Rectal smooth muscle tissue (tissue), 1 donor: ENCODE data around the gene CYB561D2.

ENCODE experiments used
- H3K27ac ChIP-seq: one replicate; pipeline ENCODE4 v1.7.0; 2013; ENCODE audit warnings: low read depth, low read length, inconsistent platforms
- H3K27me3 ChIP-seq: one replicate; pipeline ENCODE4 v1.7.0; 2013; ENCODE audit warnings: low read length; ENCODE audit not compliant: control insufficient read depth, insufficient read depth
- H3K36me3 ChIP-seq: one replicate; pipeline ENCODE4 v1.7.0; 2013; ENCODE audit warnings: low read length; ENCODE audit not compliant: control insufficient read depth, insufficient read depth
- H3K4me1 ChIP-seq: one replicate; pipeline ENCODE4 v1.7.0; 2013; ENCODE audit warnings: low read length; ENCODE audit not compliant: control insufficient read depth, insufficient read depth
- H3K4me3 ChIP-seq: one replicate; pipeline ENCODE4 v1.7.0; 2013; ENCODE audit warnings: low read length
- H3K9ac ChIP-seq: one replicate; pipeline ENCODE4 v1.7.0; 2013; ENCODE audit warnings: low read length

The CYB561D2 gene

DNA sequence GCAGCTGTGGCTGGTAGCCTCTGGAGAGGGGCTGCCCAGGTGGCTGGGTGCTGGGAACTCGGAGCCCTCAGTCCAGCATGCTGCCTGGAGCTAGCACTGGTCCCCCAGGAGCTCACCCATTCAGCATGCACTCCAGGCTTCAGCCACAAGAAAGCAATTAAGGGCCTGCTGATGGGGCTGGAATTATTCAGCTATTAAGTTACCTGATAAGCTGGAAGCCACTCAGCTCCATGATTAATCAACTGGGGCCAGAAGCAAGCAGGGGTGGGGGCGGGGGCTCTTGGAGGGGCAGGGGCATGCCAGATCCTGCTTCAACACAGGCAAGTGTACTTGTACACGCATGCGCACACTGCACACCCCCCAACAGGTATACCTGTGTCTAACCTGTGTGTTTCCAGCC is 30.7 kb downstream of the CYB561D2 start:
- Histone ChIP-seq H3K27ac (no peak overlapping the region), H3K4me1 (no peaks in the 10 kb centered on the region), H3K36me3 (no peaks in the 10 kb centered on the region), H3K27me3 (no peaks in the 10 kb centered on the region), H3K4me3 (no peak overlapping the region), H3K9ac (no peak overlapping the region)

DNA sequence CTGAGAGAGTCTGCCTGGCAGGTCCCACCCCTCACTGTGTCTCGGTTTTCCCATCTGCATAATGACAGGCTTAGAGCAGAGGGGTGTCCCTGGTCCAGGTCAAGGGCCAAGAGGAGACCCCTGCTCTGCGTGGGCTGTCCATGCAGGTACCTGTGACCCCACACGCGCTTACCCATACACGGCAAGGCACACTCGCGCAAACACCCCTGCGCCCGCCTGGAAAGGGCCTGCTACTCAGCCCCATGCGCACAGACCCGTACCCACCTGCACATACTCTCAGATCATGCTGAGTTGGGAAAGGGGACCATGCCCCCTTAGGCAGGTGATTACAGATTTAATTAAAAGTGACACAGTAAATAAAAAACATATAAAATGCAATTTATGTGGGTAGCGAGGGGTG is 32.1 kb downstream of the CYB561D2 start:
- Histone ChIP-seq H3K27ac (no peak overlapping the region), H3K9ac (no peak overlapping the region)

DNA sequence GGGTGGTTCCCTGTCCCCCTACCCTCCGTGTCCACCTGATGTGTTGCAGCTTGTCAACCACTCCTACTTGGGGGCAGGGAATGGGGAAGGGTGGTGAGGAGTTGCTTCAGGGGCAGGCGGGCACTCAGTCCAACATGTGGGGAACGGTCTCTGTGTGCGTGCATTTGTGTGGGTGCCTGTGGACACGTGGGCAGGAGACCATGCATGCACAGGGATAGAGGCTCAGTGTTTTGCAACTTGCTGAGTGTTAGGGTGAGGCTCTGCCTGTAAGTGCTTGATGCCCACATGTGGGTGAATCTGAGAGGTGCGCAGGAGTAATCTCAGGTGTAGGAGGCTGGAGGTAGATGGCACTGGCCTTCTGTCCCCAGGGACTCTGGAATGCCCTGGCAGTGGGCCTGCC is 33.1 kb downstream of the CYB561D2 start:
- H3K4me3 ChIP-seq, result no peak overlapping the region

More for the DNA sequence above, 32.1 kb downstream of the CYB561D2 start:
- Histone ChIP-seq H3K4me1 (no peaks in the 10 kb centered on the region), H3K36me3 (no peaks in the 10 kb centered on the region), H3K4me3 (no peak overlapping the region), H3K27me3 (no peaks in the 10 kb centered on the region)

DNA sequence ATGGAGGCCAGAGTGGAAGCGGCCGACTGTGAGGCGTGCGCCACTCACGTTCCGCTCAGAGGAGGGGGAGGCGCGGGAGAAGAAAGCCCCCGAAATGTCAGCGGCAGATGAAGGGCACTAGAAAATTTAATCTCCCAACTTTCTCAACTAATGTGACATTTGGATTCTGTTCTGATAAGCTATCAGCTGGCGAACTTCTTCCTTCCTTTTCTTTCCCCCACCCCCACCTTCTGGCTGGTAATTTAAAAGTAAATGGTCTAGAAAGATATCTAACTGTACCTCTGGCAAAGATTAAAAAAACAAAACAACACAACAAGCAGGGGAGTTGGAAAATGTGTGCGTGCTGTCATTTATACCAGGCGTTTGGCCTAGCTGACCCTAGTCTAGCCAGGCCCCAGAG is 35.1 kb downstream of the CYB561D2 start:
- Histone ChIP-seq H3K4me1 (no peaks in the 10 kb centered on the region), H3K9ac (no peak overlapping the region), H3K27me3 (no peaks in the 10 kb centered on the region), H3K27ac (no peak overlapping the region), H3K36me3 (no peaks in the 10 kb centered on the region), H3K4me3 (no peak overlapping the region)

More for the DNA sequence above, 33.1 kb downstream of the CYB561D2 start:
- H3K36me3 ChIP-seq, result no peaks in the 10 kb centered on the region
- H3K9ac ChIP-seq, result no peak overlapping the region
- no peaks in the 10 kb centered on the region for H3K4me1 ChIP-seq
- no peaks in the 10 kb centered on the region for H3K27me3 ChIP-seq
- H3K27ac ChIP-seq, result no peak overlapping the region

DNA sequence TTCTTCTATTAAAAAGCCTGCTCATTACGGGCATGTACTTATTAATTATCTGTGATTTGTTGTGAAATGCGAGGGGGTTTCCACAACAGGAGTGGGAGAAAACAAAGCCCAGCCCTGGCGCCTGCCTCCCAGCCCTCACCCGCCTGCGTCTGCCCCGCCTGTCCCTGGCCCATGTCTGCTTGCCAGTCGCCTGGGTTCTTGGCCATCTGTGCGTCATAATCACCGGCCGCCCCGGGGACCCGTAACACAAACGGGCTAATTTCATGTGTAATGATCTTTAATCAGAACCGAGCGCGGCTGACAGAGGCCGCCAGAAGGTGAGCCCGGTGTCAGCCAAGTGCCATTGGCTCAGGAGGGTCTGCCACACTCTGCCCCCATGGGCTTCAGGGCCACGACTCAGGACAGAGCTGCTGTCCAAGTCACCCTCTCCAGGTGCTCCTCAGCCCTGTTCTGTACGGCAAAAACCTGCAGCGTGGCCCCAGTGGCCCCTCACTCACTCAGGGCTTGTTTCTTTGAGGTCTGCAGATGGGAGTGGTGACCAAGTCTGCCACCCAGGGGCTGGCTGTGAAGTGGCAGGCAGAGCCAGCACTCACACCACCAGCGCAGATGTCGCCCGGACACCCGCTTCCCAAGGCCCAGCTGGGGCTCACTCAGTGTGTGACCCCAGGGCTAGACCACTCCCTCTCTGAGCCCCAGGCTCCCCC is 37.5 kb downstream of the CYB561D2 start:
- Histone ChIP-seq H3K27me3 (no peaks in the 10 kb centered on the region), H3K36me3 (no peaks in the 10 kb centered on the region), H3K27ac (no peak overlapping the region), H3K9ac (no peak overlapping the region), H3K4me1 (no peaks in the 10 kb centered on the region), H3K4me3 (no peak overlapping the region)

DNA sequence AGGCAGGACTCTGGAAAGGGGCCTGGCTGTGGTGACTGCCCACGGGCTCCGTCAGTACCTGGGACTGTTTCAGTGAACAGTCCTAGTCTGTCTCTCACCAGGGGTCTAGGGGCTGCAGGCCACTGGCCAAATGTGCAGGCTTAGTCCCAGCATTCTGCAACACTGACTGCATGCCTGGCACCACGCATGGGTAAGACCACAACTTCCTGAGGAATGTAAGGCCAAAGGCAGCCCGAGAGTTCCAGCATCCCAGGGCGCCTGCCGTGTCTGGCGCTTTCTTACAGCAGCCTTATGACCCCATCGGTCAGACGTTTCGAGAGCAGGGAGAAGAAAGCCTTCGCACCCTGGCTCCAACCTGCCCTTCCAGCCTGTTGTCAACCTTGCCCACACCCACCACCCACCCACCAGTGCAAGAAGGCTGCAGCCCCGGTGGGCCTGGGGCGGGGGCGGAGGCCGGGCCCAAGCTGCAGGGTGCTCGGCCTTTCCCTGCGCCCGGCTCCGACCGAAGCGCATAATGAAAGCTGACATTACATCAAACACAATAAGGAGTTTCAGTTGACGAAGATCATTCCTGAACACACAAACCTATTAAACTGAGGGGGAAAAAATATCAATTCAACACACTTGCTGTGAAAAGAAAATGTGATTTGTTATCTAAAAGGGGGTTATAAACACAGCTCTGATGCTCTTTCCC is 38.2 kb downstream of the CYB561D2 start:
- Histone ChIP-seq H3K4me1 (no peaks in the 10 kb centered on the region), H3K27ac (no peak overlapping the region), H3K27me3 (no peaks in the 10 kb centered on the region), H3K36me3 (no peaks in the 10 kb centered on the region), H3K9ac (no peak overlapping the region), H3K4me3 (no peak overlapping the region)

DNA sequence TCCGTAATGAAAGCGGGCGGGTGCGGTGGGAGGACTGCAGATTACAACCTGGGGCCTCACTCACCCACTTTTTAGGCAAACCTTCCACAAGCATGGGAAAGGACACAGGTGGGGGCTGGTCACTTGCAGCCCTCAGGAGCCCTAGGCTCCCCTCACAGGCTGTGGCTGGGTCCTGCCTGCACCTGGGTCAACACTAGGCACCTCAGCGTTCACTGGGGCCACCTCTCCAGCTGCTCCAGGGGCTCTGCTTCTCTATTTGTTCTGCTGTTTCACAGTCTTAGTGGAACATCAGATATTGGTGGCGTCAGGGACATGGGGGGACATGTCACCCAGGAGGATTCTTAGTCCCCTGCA is 38.7 kb downstream of the CYB561D2 start:
- Histone ChIP-seq H3K27me3 (no peaks in the 10 kb centered on the region), H3K4me3 (no peak overlapping the region), H3K9ac (no peak overlapping the region), H3K36me3 (no peaks in the 10 kb centered on the region), H3K27ac (no peak overlapping the region), H3K4me1 (no peaks in the 10 kb centered on the region)

DNA sequence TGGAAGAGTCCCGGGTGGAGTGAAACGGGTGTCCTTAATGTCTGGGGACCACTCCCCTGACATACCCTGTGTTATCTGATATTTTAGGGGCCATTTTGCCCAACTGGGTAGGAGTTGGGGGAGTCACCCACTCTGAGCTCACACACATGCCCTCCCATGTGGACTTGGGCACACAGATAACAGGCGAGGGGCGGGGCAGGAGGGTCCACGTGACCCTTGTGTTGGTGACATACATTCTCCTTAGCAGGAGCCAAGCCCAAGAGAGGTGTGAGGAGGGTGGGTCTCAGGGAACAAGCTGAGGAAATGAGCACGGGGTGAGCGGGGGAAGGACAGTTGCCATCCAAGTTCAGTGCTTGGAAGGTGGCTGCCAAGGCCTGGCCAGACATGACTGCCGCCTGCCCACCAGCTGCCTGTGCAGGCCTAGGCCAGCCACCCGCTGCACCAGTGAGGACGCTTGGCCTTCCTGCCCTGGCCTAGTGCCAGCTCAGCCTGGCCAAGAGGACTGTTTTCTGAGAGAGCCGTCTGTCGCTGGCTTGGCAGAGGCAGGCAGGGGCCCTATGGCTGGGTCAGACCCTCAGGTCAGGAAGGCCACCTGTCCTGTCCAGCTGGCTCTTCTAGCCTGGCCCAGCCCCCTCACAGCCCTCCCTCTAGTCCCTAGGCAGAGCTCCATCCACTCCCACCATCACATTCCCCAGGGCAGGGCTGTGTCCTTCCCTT is 40.0 kb downstream of the CYB561D2 start:
- no peaks in the 10 kb centered on the region for H3K27me3 ChIP-seq
- H3K4me1 ChIP-seq, result no peaks in the 10 kb centered on the region
- H3K9ac ChIP-seq, result no peak overlapping the region
- no peak overlapping the region for H3K4me3 ChIP-seq
- H3K27ac ChIP-seq, result no peak overlapping the region
- no peaks in the 10 kb centered on the region for H3K36me3 ChIP-seq

DNA sequence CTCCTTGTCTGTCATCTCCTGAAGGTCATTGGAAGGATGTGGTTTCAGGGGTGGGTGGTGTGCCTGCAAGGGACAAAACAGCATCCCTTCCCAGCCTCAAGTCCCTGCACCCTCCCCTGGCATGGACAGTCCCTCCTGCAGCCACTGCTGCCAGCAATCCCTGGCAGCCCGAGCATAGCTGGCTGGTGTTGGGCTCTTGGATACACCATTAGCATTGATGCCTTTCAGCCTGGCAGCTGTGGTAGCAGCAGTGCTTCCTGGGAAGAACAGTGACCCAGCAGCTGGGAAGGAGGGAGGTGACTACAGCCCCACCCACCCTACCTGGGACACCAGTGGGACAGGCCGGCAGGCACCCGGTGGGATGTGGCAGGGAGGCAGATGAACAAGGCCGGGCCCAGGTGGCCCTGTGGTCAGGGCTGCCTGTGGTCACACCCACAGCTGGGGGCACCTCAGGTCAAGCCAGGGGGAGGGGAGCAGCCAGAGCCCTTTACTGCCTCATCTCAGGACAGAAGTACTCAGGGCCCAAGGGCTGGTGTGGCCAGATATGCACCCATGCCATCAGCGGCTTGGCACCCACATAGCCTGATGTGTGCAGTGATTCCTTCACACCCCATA is 41.5 kb downstream of the CYB561D2 start:
- no peak overlapping the region for H3K9ac ChIP-seq
- no peaks in the 10 kb centered on the region for H3K4me1 ChIP-seq
- no peak overlapping the region for H3K27ac ChIP-seq
- no peak overlapping the region for H3K4me3 ChIP-seq
- no peaks in the 10 kb centered on the region for H3K36me3 ChIP-seq
- no peaks in the 10 kb centered on the region for H3K27me3 ChIP-seq

DNA sequence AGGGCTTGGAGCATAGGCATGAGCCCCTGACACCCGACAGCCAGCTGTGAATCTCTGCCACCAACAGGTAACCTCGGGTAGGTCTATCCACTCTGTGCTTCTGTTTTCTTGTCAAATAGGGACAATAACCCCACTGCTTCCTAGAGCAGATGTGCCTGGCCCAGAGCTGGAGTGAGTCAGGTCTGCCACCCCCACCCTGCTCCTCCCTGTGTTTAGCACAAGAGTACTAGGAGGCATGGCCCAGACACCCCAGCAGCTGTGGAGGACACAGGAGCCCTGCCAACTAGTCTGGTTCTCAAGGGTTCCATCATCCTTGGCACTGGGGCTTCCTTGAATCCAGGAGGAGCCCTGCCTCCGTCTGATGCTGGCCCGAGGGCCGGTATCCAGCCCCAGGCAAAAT is 42.4 kb downstream of the CYB561D2 start:
- no peaks in the 10 kb centered on the region for H3K36me3 ChIP-seq
- no peak overlapping the region for H3K4me3 ChIP-seq
- no peaks in the 10 kb centered on the region for H3K27me3 ChIP-seq
- no peak overlapping the region for H3K27ac ChIP-seq
- H3K4me1 ChIP-seq, result no peaks in the 10 kb centered on the region
- H3K9ac ChIP-seq, result no peak overlapping the region

DNA sequence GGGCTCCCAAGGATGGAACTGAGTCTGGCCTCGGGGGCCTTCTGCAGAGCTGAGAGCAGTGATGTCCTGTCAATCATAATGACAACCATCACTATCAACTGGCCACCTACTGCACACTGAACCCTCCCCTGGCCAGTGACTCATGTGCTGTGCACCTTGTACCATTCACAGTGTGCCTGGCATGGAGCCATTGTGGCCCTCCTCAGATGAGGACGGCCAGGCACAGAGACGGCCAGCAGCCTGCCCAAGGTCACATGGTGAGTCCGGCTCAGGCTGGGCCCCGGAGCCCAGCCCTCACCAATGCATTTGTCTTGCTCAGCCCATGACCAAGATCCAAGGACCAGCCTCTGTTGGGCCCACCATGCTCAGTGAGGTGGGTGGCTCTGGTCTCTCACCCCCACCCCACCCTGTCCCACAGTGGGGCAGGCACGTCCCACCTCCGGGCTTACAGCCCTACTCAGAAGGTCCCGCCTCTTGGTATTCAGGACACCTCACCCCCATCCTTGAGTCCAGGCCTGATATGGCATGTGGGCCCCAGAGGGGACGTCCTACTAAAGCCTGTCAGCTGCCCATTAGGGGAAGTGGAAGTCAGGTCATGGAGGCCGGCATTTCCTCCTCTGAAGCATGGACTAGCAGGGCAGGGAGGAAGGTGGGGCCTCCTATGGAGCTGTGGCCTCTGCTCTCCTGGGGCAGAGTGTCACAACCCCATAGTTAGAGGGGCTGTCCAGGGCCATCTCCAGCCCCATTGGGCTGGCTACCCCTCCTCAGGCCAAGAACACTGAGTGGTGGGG is 44.6 kb downstream of the CYB561D2 start:
- no peak overlapping the region for H3K4me3 ChIP-seq
- H3K36me3 ChIP-seq, result no peaks in the 10 kb centered on the region
- no peak overlapping the region for H3K9ac ChIP-seq

DNA sequence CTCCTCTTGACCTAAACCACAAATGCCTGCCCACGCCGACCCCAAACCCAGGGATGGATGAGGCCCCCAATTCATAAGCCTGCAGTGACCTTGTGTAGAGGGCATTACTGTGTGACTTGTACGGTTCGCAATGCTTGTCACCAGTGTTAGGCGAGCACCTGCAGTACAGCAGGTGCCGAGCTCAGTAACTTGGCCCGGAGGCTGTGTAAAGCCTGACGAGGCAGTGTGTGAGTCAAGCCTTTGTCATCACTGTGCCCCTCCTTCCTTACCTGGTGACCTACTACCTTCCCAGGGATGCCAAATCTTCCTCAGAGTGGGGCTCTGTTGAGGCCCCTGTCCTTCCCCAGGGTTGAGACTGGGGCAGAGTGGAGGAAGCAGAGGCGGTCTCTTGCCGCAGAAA is 45.8 kb downstream of the CYB561D2 start:
- no peak overlapping the region for H3K27ac ChIP-seq
- no peak overlapping the region for H3K9ac ChIP-seq

More for the DNA sequence above, 44.6 kb downstream of the CYB561D2 start:
- Histone ChIP-seq H3K27ac (no peak overlapping the region), H3K4me1 (no peaks in the 10 kb centered on the region), H3K27me3 (no peaks in the 10 kb centered on the region)

More for the DNA sequence above, 45.8 kb downstream of the CYB561D2 start:
- no peaks in the 10 kb centered on the region for H3K27me3 ChIP-seq
- no peaks in the 10 kb centered on the region for H3K4me1 ChIP-seq
- H3K4me3 ChIP-seq, result no peak overlapping the region
- no peaks in the 10 kb centered on the region for H3K36me3 ChIP-seq
